Uterus (tissue), 4 donors: Measurements from ENCODE around the gene ARHGEF11. TPM values are rescaled to one million over a fixed set of nuclear protein-coding genes. Genes with fewer than 3 reads are reported as not detected.

Experiments
- DNase-seq, 2 donors: peaks; one replicate each; pipeline ENCODE4 v3.0.0-alpha.2; 2019 to 2020
- H3K27ac ChIP-seq, 2 donors: fragments of 200-600 bp; sonication (generic); 1 replicate in 1 of 2; 2 replicates in 1 of 2; pipeline ENCODE4 v1.5.1; 2016 to 2018
- H3K27me3 ChIP-seq, 2 donors: fragments of 200-600 bp; sonication (generic); one replicate each; pipeline ENCODE4 v1.5.1; 2018 to 2019; ENCODE audit warnings: control low read depth in 1 of 2
- H3K36me3 ChIP-seq, 2 donors: fragments of 200-600 bp; sonication (generic); one replicate each; pipeline ENCODE4 v1.5.1; 2019; ENCODE audit warnings: control low read depth in 1 of 2
- H3K4me1 ChIP-seq, 2 donors: fragments of 200-600 bp; sonication (generic); one replicate each; pipeline ENCODE4 v1.5.1; 2018 to 2019; ENCODE audit warnings: control low read depth in 1 of 2
- H3K4me3 ChIP-seq, 2 donors: fragments of 200-600 bp; sonication (generic); 1 replicate in 1 of 2; 2 replicates in 1 of 2; pipeline ENCODE4 v1.5.1; 2018 to 2019; ENCODE audit warnings: mild to moderate bottlenecking in 1 of 2
- H3K9me3 ChIP-seq, 2 donors: fragments of 200-600 bp; sonication (generic); one replicate each; pipeline ENCODE4 v1.5.1; 2019; ENCODE audit warnings: control low read depth in 1 of 2
- POLR2A ChIP-seq, 2 donors: fragments of 450-650 bp; IDR thresholded peaks; one replicate each; pipeline ENCODE4 v1.6.1; 2016; ENCODE audit warnings: antibody characterized with exemption in 2 of 2, mild to moderate bottlenecking in 1 of 2, moderate library complexity in 1 of 2
- intact Hi-C: fragments of 100-400 bp; cut with DNase I; formaldehyde crosslinking; loops from one replicate; pipeline ENCODE4 v1.15.1; 2023; ENCODE audit warnings: low total_unique reads
- total RNA-seq, 4 donors: library from RNA; depleted of rRNA in 3 of 4; stranded (reverse); fragments of >200 nt in 3 of 4; gene quantifications; one replicate each; pipeline versions ENCODE4 v1.1.0 to v1.2.4, GENCODE V29; 2014 to 2023
- TF ChIP-seq, protein P1 (sequence below), 4 experiments: fragments of 200-600 bp in 2 of 4; fragments of 450-650 bp in 2 of 4; sonication (generic) in 2 of 4; IDR thresholded peaks; one replicate each; pipeline ENCODE4 v1.5.1; 2016 to 2019; ENCODE audit warnings: antibody characterized with exemption in 4 of 4, mild to moderate bottlenecking in 2 of 4, moderate library complexity in 1 of 4
- donor health status: DM: yes; HTN: yes; CAD: no.

ARHGEF11 gene
- total RNA-seq, 4 donors from 2014 or later = 28.2 to 65.3 (median 40.5) TPM

DNA sequence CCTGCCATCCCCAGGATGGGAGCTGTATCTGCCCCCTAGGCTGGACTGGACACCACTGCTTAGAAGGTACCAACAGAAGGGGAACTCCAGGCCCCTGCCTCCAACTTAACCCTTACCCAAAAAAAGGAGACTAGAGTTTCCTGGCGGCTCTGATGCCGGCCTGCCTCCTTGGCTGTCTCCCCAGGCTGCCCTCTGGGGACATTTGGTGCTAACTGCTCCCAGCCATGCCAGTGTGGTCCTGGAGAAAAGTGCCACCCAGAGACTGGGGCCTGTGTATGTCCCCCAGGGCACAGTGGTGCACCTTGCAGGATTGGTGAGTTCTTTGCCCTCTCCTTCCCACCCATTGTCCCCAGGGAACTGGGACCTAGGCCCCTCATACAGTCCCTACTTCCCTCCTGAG, 133.2 kb downstream of the ARHGEF11 start:
- Histone ChIP-seq H3K4me3 (no peak overlapping the region), H3K36me3 (no peaks in the 10 kb centered on the region), H3K9me3 (no peaks in the 10 kb centered on the region), H3K27ac (no peak overlapping the region), H3K4me1 (no peaks in the 10 kb centered on the region), H3K27me3 (no peaks in the 10 kb centered on the region)
- no peak for TF ChIP-seq POLR2A (IDR thresholded peaks at IDR 0.05)
- TF ChIP-seq, protein P1, sequence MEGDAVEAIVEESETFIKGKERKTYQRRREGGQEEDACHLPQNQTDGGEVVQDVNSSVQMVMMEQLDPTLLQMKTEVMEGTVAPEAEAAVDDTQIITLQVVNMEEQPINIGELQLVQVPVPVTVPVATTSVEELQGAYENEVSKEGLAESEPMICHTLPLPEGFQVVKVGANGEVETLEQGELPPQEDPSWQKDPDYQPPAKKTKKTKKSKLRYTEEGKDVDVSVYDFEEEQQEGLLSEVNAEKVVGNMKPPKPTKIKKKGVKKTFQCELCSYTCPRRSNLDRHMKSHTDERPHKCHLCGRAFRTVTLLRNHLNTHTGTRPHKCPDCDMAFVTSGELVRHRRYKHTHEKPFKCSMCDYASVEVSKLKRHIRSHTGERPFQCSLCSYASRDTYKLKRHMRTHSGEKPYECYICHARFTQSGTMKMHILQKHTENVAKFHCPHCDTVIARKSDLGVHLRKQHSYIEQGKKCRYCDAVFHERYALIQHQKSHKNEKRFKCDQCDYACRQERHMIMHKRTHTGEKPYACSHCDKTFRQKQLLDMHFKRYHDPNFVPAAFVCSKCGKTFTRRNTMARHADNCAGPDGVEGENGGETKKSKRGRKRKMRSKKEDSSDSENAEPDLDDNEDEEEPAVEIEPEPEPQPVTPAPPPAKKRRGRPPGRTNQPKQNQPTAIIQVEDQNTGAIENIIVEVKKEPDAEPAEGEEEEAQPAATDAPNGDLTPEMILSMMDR (IDR thresholded peaks at IDR 0.05) = no peak
- DNase-seq = no peak
- intact Hi-C loops = no loop called here

- intact Hi-C loops = no loop called here
- no peak for TF ChIP-seq POLR2A (IDR thresholded peaks at IDR 0.05)
- TF ChIP-seq, protein P1 (IDR thresholded peaks at IDR 0.05) = no peak
These were observed 133.8 kb downstream of the ARHGEF11 start for GRCh38 chr1:156911577-156912298.

GRCh38 chr1:156910309-156910782, 135.2 kb downstream of the ARHGEF11 start:
- Histone ChIP-seq H3K9me3 (no peaks in the 10 kb centered on the region), H3K27ac (no peak overlapping the region), H3K27me3 (no peaks in the 10 kb centered on the region), H3K4me1 (no peaks in the 10 kb centered on the region), H3K4me3 (no peak overlapping the region), H3K36me3 (no peaks in the 10 kb centered on the region)
- no peak for DNase-seq
- intact Hi-C loops = no loop called here
- TF ChIP-seq, protein P1 (IDR thresholded peaks at IDR 0.05) = peak; percentile 31 to 65 (median 36)
- no peak for TF ChIP-seq POLR2A (IDR thresholded peaks at IDR 0.05)

More at GRCh38 chr1:156911577-156912298, 133.8 kb downstream of the ARHGEF11 start:
- Histone ChIP-seq H3K4me1 (no peaks in the 10 kb centered on the region), H3K36me3 (no peaks in the 10 kb centered on the region), H3K4me3 (no peak overlapping the region), H3K9me3 (no peaks in the 10 kb centered on the region), H3K27me3 (no peaks in the 10 kb centered on the region), H3K27ac (no peak overlapping the region)
- DNase-seq = no peak

DNA sequence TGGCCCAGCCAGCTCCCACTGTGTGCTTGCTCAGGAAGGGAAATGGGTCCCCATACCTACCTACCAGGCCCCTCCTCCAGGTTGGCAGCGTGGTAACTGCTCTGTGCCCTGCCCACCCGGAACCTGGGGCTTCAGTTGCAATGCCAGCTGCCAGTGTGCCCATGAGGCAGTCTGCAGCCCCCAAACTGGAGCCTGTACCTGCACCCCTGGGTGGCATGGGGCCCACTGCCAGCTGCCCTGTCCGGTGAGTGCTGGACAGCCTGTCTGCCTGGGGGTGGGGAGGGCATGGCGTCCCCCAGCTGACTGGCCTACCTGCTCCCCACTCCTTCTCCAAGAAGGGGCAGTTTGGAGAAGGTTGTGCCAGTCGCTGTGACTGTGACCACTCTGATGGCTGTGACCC, 135.9 kb downstream of the ARHGEF11 start:
- DNase-seq = no peak
- Histone ChIP-seq H3K36me3 (no peaks in the 10 kb centered on the region), H3K27me3 (no peaks in the 10 kb centered on the region), H3K27ac (no peak overlapping the region), H3K4me3 (no peak overlapping the region), H3K9me3 (no peaks in the 10 kb centered on the region), H3K4me1 (no peaks in the 10 kb centered on the region)
- intact Hi-C loops = no loop called here
- TF ChIP-seq, protein P1 (IDR thresholded peaks at IDR 0.05) = no peak
- no peak for TF ChIP-seq POLR2A (IDR thresholded peaks at IDR 0.05)

DNA sequence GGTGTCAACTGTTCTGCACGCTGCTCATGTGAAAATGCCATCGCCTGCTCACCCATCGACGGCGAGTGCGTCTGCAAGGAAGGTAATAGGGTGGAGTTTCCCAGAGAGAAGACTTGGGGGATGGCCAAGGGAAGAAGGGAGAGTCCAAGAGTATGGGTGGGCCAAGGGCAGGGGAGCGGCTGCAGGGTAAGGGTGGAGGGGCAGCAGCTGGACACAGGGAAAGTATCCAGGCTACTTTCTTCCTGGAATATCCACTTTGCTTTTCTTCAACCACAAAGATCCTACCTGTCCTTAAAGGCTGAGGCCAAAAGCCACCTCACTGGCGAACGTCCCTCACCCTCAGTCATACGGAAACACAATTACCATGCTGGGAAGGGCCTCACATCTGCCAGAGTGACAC, 136.6 kb downstream of the ARHGEF11 start:
- no peak for TF ChIP-seq POLR2A (IDR thresholded peaks at IDR 0.05)
- TF ChIP-seq, protein P1 (IDR thresholded peaks at IDR 0.05) = no peak
- H3K4me1 ChIP-seq = no peaks in the 10 kb centered on the region
- H3K27me3 ChIP-seq = no peaks in the 10 kb centered on the region
- no peak overlapping the region for H3K4me3 ChIP-seq
- no peak for DNase-seq
- H3K9me3 ChIP-seq = no peaks in the 10 kb centered on the region
- no peaks in the 10 kb centered on the region for H3K36me3 ChIP-seq
- intact Hi-C loops = no loop called here
- H3K27ac ChIP-seq = no peak overlapping the region
